HEK293 (cell line): ENCODE measurements around the gene PTER.

ENCODE experiments used
- MZF1 ChIP-seq: fragments of 450-650 bp; formaldehyde crosslinking; IDR thresholded peaks from 2 replicates; pipeline ENCODE4 v1.5.1; 2017; ENCODE audit warnings: missing biosample characterization, missing genetic modification characterization, borderline replicate concordance
- REST ChIP-seq: fragments of 450-650 bp; formaldehyde crosslinking; IDR thresholded peaks from 2 replicates; pipeline ENCODE4 v1.5.1; 2016; ENCODE audit warnings: missing biosample characterization, missing genetic modification characterization
- ZBTB7A ChIP-seq: fragments of 450-650 bp; formaldehyde crosslinking; IDR thresholded peaks from 2 replicates; pipeline ENCODE4 v1.5.1; 2016; ENCODE audit warnings: low read depth, missing biosample characterization, missing genetic modification characterization
- TF ChIP-seq, protein P1 (sequence below): fragments of 450-650 bp; formaldehyde crosslinking; IDR thresholded peaks from 2 replicates; pipeline ENCODE4 v1.5.1; 2016; ENCODE audit warnings: missing biosample characterization, missing genetic modification characterization

GRCh38 chr10:16445770-16446469 is 9.1 kb downstream of the PTER start:
- TF ChIP-seq ZBTB7A (no peak), REST (tag by site-specific recombination) (no peak), MZF1 (no peak)
- TF ChIP-seq, protein P1, sequence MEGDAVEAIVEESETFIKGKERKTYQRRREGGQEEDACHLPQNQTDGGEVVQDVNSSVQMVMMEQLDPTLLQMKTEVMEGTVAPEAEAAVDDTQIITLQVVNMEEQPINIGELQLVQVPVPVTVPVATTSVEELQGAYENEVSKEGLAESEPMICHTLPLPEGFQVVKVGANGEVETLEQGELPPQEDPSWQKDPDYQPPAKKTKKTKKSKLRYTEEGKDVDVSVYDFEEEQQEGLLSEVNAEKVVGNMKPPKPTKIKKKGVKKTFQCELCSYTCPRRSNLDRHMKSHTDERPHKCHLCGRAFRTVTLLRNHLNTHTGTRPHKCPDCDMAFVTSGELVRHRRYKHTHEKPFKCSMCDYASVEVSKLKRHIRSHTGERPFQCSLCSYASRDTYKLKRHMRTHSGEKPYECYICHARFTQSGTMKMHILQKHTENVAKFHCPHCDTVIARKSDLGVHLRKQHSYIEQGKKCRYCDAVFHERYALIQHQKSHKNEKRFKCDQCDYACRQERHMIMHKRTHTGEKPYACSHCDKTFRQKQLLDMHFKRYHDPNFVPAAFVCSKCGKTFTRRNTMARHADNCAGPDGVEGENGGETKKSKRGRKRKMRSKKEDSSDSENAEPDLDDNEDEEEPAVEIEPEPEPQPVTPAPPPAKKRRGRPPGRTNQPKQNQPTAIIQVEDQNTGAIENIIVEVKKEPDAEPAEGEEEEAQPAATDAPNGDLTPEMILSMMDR (tag by site-specific recombination) = no peak
